HG02981 (cell line): Measurements from ENCODE around the gene TMEM187.
A peak's percentile ranks its signal among the peaks of the same experiment; 100 is the strongest.

Source experiments
- ATAC-seq: cut with Tn5 transposase; IDR thresholded peaks from one replicate; pipeline ENCODE4 v1.9.1; 2021; ENCODE audit warnings: mild to moderate bottlenecking, moderate library complexity; ENCODE audit not compliant: unreplicated experiment

Gene TMEM187

DNA sequence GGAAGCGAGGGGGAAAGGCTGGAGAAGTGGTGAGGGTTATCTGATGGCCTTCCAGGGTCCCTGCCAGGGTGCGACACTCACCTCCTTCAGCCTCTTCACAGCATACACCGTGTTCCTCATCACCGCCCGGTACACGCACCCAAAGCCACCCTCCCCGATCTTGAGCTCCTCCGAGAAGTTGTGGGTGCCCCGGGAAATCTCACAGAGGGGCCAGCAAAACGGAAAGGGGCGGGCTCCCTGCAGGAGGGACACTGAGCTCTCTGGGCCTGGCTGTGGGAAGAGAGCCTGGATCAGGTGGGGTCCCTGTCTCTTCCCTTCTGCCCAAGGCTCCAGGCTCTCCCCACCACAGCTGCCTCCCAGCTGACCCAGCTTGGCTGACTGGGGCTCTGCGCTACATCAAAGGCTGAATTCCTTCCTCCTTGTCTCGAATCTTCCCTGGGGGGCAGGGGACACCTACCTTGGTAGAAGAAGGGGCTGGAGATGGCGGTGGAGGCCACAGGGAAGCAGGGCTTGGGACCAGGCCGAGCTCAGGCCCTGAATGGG is 46.0 kb downstream of the TMEM187 start:
- ATAC-seq = no peak

DNA sequence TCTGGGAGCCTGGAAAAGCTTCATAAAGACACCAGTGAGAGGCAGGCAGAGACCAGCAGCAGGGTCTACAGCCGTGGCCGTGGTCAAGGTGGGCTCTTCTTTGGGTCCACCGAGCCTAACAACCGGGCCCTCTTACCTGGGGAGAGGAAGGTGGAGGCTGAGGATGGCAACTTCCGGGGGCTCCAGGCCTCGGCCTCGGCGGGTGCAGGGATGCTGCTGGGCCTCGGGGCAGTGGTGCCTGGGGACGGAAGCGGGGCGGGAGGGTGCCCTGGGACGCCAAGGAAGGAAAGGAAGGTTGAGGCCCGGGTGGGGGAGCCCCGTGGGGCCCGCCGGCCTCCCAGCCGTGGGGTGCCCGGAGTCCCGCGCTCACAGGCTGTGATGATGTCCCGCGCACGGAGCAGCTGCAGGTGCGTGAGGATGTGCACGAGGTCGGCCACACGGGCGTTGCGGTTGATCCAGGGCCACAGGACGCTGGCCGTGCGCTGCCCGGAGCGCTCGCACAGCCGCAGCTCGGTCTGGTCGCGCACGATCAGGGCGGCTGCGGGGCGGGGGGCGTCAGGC is 46.6 kb downstream of the TMEM187 start:
- ATAC-seq = no peak

DNA sequence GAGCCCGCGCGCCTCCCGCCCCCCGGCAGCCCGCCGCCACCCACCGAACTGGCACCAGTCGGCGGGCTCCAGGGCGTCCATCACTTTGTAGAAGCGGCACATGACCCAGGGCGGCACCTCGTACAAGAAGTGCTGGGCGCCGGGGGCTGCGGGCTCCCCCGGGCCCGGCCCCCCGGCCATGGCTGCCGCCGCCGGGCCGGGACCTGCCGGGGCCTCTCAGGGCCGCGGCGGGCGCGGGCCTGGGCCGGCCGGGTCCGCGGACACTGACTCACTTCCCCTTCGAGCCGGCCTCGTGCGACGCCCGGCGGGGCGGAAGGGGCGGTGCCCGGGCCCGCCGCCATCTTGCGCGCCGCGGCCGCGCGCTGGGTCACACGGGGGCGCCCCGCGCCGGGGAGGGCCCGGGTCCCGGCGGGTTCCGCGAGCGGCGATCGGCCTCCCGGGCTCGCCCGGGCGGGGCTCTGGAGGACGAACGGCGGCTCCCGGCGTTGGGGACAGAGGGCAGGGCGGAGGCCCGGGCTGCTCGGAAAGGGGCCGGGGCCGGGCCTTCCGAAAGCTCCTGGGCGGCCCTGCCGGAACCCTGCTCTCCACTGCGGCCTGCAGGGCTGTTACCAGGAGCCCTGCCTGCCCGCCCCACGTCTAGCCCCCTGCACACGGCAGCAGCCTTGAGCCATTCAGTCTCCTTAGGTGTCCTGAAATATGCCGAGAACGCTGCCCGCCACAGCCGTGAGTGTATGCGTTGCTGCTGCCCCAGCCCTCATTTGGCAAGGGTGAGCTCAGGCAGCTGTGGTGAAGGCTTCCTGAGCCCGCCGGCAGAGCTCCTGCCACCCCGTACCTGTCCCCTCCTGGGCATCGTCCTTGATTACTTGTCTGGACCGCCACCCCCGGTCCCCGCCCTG is 47.3 kb downstream of the TMEM187 start, which contains the start of gene IRAK1:
Gene IRAK1, minus strand, starts transcription at position 270 of the 896 bp plus-strand sequence. Its CDS starts 90 bp downstream, at position 180.
- peak; percentile 67 for ATAC-seq

DNA sequence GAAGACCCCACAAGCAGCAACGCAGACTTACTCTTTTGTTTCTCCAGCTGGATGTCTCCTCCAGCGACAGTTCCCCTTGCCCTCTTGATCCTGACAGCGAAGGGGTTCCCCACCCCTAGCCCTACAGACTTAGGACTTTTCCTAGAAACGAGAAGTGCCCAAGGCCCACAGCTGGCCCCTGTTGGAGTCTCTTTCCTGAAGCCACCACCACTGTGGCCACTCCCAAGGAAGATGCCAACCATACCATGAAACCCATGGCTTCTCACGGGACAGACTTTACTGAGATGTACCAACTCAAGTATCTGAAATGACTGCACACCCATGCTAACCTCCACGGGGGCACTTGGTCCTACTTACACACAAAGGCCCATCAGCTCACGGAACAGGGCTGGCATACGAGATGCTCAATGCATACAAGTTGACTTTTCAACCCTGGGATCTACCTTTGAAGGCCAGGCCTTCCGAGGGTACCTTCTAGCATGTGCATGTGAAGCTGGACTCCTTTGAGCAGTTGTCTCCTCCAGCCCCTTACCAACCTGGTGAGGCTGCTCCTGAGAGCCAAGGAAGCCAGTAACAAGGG is 48.1 kb downstream of the TMEM187 start:
- ATAC-seq = no peak

DNA sequence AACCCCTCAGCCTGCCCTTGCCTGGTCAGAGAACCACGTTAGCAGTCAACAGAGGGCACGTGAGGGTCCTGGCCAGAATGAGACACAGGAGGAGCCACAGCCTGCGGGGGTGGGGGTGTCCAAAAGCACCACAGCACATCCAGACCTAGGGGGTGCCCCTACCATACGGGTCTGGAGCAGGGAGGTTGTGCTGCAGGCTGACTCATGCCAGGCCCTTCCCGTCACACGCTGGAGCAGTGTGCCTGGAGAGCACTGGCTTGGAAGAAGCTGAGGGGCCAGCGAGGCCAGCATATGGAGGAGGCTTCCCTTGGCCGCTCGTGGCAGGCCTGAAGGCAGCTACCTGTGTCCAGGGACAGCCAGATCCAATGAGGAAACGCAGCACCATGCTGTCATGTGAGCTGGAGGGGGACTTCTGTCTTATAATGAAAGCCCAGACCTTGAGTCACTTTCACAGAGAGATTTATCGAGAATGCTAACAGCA is 48.6 kb downstream of the TMEM187 start:
- no peak for ATAC-seq

DNA sequence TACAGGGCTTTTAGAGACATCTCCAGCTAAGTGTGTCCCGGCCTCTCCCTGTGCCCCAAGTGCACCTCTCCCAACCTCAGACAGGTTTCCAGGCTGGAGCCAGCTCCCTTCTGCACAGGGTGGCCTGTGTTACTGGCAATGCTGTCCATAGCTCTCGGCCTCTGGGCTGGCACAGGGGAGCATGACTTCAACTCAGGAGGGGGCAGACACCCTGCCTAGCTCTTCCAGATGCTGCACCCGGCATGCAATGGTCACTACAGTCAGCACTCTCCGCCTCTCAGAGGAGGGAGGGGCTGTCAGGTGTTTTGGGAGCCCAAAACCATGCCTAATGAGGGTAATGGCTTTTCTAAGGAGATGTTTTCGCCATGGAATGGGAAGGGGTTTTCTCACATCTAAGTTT is 49.6 kb downstream of the TMEM187 start:
- no peak for ATAC-seq

DNA sequence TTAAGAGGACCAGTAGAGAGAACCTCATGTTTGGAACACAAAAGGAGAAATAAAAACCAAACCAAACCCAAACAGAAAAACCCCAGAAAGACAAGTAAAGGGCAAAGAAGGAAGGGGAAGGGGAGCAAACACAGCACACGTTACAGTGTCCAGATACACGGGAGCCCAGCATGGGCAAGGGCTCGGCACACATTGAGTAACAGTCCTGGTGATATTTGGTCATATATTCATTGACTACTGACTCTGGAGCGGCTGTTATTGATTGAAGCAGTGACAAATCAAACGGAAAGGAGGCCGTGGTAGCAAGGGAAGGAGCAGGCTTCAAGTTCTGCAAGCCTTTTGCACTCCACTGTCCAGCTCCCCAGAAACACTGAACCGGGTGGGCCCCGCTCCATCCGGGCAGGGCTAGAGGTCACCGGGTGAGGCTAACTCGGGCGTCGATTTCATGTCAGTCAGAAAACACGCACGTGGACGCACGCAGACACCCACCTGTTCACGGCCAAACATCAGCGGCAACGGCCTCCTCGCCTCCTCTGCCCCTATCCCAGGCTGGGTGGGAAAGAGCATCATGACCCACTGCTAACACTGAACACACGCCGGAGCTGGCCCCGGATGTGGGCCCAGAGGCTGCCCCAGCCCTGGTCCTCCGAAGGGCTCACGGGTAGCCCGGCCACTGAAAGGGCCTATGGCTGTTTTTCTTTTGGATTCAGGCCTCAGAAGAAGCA is 50.9 kb downstream of the TMEM187 start:
- no peak for ATAC-seq

DNA sequence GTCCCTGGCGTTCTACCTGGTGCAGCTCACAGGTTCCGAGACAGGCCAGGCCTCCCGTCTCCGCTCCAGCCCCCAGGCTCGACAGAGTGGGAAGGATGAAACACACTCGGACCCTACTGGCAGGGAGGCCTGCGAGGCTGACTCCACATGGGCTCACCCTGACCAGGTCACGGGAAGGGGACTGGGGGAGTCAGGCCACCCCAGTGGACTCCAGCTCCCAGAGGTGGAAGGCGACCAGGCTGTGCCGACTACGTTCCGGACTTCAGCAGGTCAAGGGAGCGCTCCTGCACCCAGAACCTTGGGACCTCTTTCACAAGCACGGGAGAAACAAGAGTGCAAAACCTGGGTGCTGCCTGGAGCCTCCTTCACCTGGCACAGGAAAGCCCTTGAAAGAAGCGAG is 51.7 kb downstream of the TMEM187 start:
- no peak for ATAC-seq

DNA sequence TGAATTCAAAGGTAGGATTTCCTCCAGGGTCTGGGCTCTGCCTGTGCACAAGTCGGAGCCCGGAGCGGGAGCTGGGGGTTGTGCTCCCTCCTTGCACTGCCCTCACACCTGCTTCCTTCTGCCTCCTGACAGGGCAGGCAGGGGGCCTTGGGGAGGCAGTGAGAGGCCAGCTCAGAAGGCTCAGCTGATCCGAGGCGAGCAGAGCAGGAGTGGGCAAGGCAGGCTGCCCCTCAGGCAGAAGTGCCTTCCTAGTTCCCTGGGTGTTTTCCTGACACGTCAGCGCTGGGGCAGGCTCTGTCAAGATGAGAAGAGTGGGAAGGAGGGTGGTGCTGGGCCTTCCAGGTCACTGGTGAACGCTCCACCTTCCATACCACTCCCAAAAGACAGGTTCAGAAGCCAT is 52.7 kb downstream of the TMEM187 start:
- no peak for ATAC-seq

DNA sequence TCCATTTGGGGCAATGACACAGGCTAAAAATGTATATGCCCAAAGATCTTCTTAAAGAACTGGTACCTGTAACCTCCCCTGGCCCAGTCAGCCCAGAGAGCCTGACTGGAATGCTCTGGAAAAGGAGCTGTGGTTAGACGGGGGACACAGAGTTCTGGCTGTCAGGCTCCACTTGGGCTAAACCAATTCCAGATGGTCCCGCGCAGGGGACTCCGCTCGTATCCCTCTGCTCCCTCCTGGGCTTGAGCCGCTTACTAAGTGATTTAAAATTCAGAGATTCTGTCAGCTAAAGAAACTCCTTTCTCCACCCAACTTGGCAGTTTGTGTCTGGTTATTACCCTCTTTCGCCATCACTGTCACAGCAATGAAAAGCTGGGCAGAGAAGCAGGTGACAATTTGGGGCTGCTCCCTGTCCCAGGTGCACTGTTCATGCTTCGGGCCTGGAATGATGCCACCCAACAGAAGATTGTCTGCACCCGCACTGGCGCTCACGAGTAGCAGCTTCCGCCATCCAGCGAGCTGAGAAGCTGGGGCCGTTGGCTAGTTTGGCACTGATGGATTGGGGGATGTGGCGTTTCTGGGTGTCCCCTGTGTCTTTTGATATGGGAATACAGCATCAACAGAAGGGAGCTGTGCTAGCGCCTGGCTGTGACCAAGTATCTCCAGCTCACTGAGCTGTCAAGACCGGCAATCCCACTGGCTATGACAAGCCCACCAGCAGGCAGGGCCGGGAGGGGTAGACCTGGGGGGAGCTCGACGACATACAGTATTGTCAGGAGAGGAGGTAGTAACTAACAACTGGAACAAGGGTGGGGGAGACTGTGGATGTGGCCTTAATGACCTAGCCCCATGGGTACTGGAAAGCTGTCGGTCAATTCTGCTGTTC is 53.8 kb downstream of the TMEM187 start:
- no peak for ATAC-seq

DNA sequence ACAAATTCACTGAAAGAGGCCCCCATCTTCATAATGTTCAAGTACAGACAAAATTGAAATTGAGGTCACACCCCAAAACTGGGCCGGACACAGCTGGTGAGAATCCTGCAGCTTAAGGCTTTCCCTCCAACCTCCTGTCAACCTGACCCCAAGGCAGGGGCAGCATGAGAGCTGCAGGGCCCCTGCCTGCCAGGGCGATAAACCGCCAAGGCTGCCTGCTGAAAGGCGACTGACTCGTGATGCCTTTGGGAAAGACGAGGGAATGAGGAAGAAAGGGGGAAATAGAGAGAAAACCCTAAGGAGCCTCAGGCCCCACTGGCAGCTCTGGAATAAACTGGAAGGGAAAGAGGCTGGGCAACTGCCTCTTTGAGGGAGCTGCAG is 54.5 kb downstream of the TMEM187 start:
- no peak for ATAC-seq

DNA sequence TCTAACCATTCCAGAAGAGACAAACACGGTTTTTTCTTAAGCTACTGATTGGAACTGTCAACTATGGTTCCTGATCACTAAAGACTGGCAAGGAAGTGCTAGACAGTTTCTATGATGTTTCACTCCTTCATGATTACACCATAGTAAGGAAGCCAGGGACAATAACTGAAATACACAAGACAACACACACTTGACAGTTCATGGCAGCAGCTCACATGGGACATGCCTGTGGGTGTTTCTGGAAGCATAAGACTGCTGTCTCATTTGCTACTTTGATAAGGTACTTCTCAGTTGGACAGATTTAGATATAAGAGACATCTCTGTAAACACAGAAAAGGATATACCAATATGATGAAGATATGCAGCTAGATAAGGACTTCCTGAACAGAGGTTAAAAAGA is 55.4 kb downstream of the TMEM187 start:
- no peak for ATAC-seq

DNA sequence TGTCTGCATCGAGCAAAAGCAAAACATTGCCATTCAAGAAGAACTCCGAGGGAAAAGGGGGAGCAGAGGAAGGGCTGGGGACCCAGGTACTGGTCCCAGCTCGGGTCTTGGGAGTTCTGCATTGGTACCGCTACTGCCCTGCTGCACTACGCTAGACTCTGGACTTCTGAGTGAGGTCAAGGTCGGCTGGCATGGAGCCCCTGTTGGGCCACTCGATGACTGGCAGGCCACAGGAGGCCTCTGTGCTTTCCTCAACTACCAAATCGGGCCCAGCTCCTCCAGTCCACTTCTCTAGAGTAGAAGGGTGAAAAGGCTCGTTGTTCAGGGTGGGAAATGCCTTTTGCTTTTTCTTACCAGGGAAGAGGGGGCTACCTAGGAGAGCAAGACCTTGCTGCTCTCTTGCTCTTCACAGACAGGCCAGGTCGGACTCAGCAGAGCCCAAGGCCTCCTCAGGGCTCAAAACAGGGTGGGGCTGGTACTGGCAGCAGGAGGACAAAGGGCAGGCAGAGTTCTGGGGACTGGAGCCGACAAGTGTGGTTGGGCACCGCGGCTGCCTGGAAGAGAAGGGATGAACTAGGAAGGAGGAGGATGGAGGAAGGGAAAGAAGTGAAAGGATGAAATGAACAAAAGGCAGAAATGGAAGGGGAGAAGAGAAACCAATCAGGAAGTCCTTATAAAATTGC is 56.1 kb downstream of the TMEM187 start:
- no peak for ATAC-seq

DNA sequence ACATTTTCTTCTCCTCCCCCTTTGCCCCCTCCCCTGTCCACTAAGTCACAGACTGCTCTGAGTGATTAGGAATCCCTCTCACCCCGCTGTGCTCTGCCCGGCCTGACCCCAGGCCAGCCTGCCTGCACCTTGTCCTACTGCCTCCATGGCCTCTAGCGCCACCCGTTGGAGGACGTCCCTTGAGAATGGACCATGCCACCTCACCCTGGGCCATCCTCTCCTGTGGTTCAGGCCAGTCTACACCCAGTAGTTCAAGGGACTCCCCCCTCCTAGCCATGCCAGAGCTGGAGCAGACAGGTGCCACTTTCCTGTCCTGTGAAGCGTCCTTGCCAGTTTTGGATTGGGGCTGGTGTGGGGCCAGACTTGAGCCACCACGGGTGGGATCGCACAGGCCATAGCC is 56.9 kb downstream of the TMEM187 start:
- no peak for ATAC-seq

DNA sequence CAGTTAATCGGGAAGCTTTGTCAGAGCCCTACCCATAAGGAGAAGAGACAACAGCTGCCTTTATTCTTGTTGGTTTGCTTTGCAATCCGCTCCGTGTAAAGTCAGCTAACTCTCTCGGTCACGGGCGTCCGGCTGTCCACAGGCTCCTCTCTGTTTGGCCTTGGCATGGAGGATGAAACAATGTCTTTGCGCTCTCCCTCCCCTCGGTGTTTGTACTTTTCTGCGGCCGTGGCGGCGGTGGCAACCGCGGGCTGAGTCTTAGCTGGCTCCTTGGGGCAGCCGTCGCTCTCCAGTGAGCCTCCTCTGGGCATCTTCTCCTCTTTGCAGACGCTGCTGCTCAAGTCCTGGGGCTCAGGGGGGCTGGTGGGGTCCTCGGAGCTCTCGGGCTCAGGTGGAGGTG is 57.7 kb downstream of the TMEM187 start:
- ATAC-seq = no peak

DNA sequence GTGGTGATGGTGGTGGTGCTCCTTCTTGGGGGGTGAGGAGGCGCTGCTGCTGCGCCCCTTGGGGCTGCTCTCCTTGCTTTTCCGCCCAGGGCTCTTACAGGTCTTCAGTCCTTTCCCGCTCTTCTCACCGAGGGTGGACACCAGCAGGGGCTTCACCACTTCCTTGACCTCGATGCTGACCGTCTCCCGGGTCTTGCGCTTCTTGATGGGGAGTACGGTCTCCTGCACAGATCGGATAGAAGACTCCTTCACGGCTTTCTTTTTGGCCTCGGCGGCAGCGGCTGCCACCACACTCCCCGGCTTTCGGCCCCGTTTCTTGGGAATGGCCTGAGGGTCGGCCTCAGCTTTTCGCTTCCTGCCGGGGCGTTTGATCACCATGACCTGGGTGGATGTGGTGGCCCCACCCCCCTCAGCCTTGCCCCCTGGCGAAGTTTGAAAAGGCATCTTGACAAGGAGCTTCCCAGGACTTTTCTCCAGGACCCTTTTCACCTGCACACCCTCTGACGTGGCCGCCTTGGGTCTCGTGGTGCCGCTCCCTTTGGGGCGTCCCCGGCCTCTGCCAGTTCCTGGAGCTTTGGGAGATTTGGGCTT is 58.3 kb downstream of the TMEM187 start:
- ATAC-seq = no peak

DNA sequence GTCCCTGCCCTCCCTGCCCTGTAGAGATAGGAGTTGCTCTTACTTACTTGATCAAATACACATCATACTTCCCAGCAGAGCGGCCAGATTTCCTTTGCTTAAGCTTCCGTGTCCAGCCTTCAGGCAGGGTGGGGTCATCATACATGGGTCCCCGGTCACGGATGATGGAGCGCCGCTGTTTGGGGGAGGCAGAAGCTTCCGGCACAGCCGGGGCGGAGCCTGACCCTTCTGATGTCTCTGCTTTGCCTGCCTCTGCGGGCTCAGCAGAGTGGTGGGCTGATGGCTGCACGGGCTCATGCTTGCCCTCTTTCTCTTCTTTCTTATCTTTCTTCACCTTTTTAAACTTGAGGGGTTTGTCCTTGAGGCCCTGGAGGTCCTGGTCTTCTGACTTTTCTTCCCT is 59.6 kb downstream of the TMEM187 start:
- no peak for ATAC-seq

DNA sequence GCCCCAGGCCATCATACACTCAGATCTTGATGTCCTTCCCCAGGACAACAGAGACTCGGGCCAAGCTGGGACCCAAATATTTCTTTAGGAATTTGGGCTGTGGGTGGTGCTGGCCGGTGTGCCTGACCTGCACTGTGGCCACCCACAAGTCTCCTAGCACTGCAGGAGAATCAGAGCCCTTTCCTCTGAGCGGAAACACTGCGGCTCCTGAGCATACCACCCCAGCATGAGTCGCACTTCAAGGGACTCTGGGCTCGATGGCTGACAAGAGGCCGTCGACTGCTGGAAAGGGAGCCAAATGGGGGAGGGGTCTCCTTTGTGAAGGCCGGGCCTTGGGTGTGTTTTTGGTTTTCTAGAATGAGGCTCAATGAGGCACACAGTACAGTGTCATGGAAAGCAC is 60.1 kb downstream of the TMEM187 start:
- no peak for ATAC-seq
